ENCODE measurements around the gene DPYSL3.
A peak's percentile ranks its signal among the peaks of the same experiment; 100 is the strongest.

DPYSL3 gene

GRCh38 chr5:147391781-147392180, 118.1 kb downstream of the DPYSL3 start:
- TF ChIP-seq CTCF (IDR thresholded peaks at IDR 0.05; ENCODE audit: low read length, missing control alignments) = peak; percentile 76
- H3K4me3 ChIP-seq (replicated peaks; ENCODE audit: low read depth, low read length) = no peak overlapping the region
- peak; percentile 88 for DNase-seq (ENCODE audit: low read depth)

- no peak for DNase-seq (ENCODE audit: low read depth)
Measured at GRCh38 chr5:147390654-147391225, 119.1 kb downstream of the DPYSL3 start.

GRCh38 chr5:147388184-147389108, 121.4 kb downstream of the DPYSL3 start:
- DNase-seq (ENCODE audit: low read depth) = no peak
- H3K4me3 ChIP-seq (replicated peaks; ENCODE audit: low read depth, low read length) = no peak overlapping the region
- TF ChIP-seq CTCF (IDR thresholded peaks at IDR 0.05; ENCODE audit: low read length, missing control alignments) = no peak

More at GRCh38 chr5:147390654-147391225, 119.1 kb downstream of the DPYSL3 start:
- TF ChIP-seq CTCF (IDR thresholded peaks at IDR 0.05; ENCODE audit: low read length, missing control alignments) = no peak
- no peak overlapping the region for H3K4me3 ChIP-seq (replicated peaks; ENCODE audit: low read depth, low read length)

- no peak for DNase-seq (ENCODE audit: low read depth)
- TF ChIP-seq CTCF (IDR thresholded peaks at IDR 0.05; ENCODE audit: low read length, missing control alignments) = no peak
- no peak overlapping the region for H3K4me3 ChIP-seq (replicated peaks; ENCODE audit: low read depth, low read length)
Measured at GRCh38 chr5:147387109-147387508, 122.8 kb downstream of the DPYSL3 start.

- no peak overlapping the region for H3K4me3 ChIP-seq (replicated peaks; ENCODE audit: low read depth, low read length)
- DNase-seq (ENCODE audit: low read depth) = no peak
- TF ChIP-seq CTCF (IDR thresholded peaks at IDR 0.05; ENCODE audit: low read length, missing control alignments) = no peak
Measured at GRCh38 chr5:147384346-147385193, 125.3 kb downstream of the DPYSL3 start.

GRCh38 chr5:147382776-147383175, 127.1 kb downstream of the DPYSL3 start:
- DNase-seq (ENCODE audit: low read depth) = peak; percentile 27
- peak overlapping the region; percentile 46 for H3K4me3 ChIP-seq (replicated peaks; ENCODE audit: low read depth, low read length)
- no peak for TF ChIP-seq CTCF (IDR thresholded peaks at IDR 0.05; ENCODE audit: low read length, missing control alignments)

Measured in fibroblast of pulmonary artery (primary cell).